Left cardiac atrium (tissue), 4 donors: ENCODE results near the gene STRADA. TPM values are rescaled to one million over a fixed set of nuclear protein-coding genes. Genes with fewer than 3 reads are reported as not detected.
A peak's percentile ranks its signal among the peaks of the same experiment; 100 is the strongest.

Experiments
- ATAC-seq, 2 donors: fragments of 200-7000 bp; cut with Tn5 transposase; one replicate each; pipeline ENCODE4 v1.9.1; 2020; ENCODE audit warnings: mild to moderate bottlenecking in 2 of 2, moderate library complexity in 2 of 2
- DNase-seq: peaks from one replicate; pipeline ENCODE4 v3.0.0-alpha.2; 2020
- intact Hi-C, 2 donors: fragments of 100-400 bp; cut with DNase I; formaldehyde crosslinking; loops; one replicate each; pipeline versions ENCODE4 v1.14.1 to v1.15.1; 2022 to 2023
- total RNA-seq, 2 donors: library from RNA; stranded (reverse); fragmentation: NEBNext Ultra II Directional; extraction: Animal tissue kit (Norgen Biotek cat#: 25700); gene quantifications; one replicate each; pipeline ENCODE4 v1.2.1, GENCODE V29; 2021
- donor health status: DM: no; HTN: yes; CAD: no.
- donor health status: DM: no; HTN: yes; CAD: no; lungs with severe emphysema.
- donor health status: DM: yes; HTN: yes; CAD: no.
- donor health status: Dilated cardiomyopathy.

STRADA gene
- total RNA-seq, 2 donors from 2014 or later, result 21.2 to 23.7 TPM

- DNase-seq, result no peak
- intact Hi-C loops, result no loop called here
- ATAC-seq, result no peak
Measured at GRCh38 chr17:63694950-63695773, 46.4 kb downstream of the STRADA start.

GRCh38 chr17:63694229-63694949 lies 47.2 kb downstream of the STRADA start:
- intact Hi-C loops, result no loop called here
- no peak for DNase-seq
- no peak for ATAC-seq

GRCh38 chr17:63693411-63694113 lies 48.0 kb downstream of the STRADA start:
- ATAC-seq (no peak), DNase-seq (no peak)
- intact Hi-C loops, result no loop called here

GRCh38 chr17:63692195-63692816 lies 49.3 kb downstream of the STRADA start:
- intact Hi-C loops, result no loop called here
- ATAC-seq (no peak), DNase-seq (no peak)

- no peak for DNase-seq
- intact Hi-C loops, result no loop called here
Measured at GRCh38 chr17:63689479-63689878, 52.1 kb downstream of the STRADA start.

GRCh38 chr17:63688396-63689020 lies 53.1 kb downstream of the STRADA start:
- DNase-seq (no peak), ATAC-seq (no peak)
- intact Hi-C loops, result no loop called here

More at GRCh38 chr17:63689479-63689878, 52.1 kb downstream of the STRADA start:
- no peak for ATAC-seq

- intact Hi-C loops, result no loop called here
- DNase-seq (no peak), ATAC-seq (no peak)
Measured at GRCh38 chr17:63686138-63686685, 55.4 kb downstream of the STRADA start.

GRCh38 chr17:63685578-63685977 lies 56.0 kb downstream of the STRADA start:
- no peak for DNase-seq
- ATAC-seq, result peak in 1 of 2 donors; percentile 8
- intact Hi-C loops, result no loop called here

- no peak for DNase-seq
- intact Hi-C loops, result no loop called here
- ATAC-seq, result peak; percentile 53 to 89
Measured at GRCh38 chr17:63685041-63685440, 56.6 kb downstream of the STRADA start.

GRCh38 chr17:63682981-63683380 lies 58.6 kb downstream of the STRADA start:
- intact Hi-C loops, result no loop called here
- ATAC-seq (no peak), DNase-seq (no peak)

GRCh38 chr17:63682441-63682840 lies 59.2 kb downstream of the STRADA start:
- DNase-seq, result no peak
- ATAC-seq, result no peak
- intact Hi-C loops, result no loop called here

GRCh38 chr17:63681530-63681929 lies 60.1 kb downstream of the STRADA start:
- DNase-seq (no peak), ATAC-seq (peak in 1 of 2 donors; percentile 38)
- intact Hi-C loops, result no loop called here

GRCh38 chr17:63680700-63681099 lies 60.9 kb downstream of the STRADA start:
- no peak for ATAC-seq
- intact Hi-C loops, result no loop called here
- DNase-seq, result no peak

- ATAC-seq, result no peak
- no peak for DNase-seq
- intact Hi-C loops, result no loop called here
Measured at GRCh38 chr17:63679214-63679613, 62.4 kb downstream of the STRADA start.

- no peak for ATAC-seq
- no peak for DNase-seq
- intact Hi-C loops, result no loop called here
Measured at GRCh38 chr17:63676584-63676983, 65.0 kb downstream of the STRADA start.

GRCh38 chr17:63675607-63676546 lies 65.7 kb downstream of the STRADA start:
- ATAC-seq (peak; percentile 94 to 95), DNase-seq (peak; percentile 89)
- intact Hi-C loops, result no loop called here

- intact Hi-C loops, result no loop called here
- peak; percentile 58 to 79 for ATAC-seq
- no peak for DNase-seq
Measured at GRCh38 chr17:63675231-63675606, 66.4 kb downstream of the STRADA start.

GRCh38 chr17:63672856-63673255 lies 68.7 kb downstream of the STRADA start:
- ATAC-seq, result no peak

More at GRCh38 chr17:63672856-63673255, 68.7 kb downstream of the STRADA start:
- DNase-seq, result no peak
- intact Hi-C loops, result no loop called here
